GM19438 (cell line): ENCODE results near the gene LIPM.

ENCODE experiments used
- ATAC-seq: cut with Tn5 transposase; IDR thresholded peaks from one replicate; pipeline ENCODE4 v1.9.1; 2021; ENCODE audit warnings: low read depth; ENCODE audit not compliant: unreplicated experiment

Gene LIPM

DNA sequence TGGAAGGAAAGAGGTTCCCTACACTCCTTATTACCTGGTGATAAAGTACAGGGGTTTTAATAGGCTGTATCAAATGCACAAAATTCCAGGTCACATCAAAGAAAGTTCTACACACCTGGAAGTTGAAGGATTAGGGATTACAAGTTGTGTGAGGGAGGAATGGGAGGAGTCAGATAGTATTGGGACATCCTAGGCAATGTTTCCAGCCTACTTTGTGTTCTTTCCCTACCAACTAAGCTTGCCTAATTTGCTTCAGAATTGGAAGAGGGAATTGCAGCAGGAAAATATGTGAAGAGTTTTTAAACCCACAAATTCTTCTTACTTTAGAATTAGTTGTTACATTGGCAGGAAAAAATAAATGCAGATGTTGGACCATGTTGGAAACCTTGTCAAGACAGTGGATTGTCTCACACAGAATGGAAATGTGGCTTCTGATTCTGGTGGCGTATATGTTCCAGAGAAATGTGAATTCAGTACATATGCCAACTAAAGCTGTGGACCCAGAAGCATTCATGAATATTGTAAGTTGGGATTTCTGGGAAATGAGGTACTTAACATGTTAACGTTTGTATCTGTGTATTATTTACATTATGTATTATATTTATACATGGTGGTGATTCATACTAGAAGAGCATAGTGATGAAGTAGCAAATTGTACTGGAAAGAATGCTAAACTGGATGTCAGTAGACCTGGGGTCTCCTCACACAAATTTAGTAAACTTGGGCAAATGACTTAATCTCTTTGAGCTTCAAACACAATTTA lies at the start of gene LIPM:
Gene LIPM (plus strand): TSS at position 208 of the 763 bp plus-strand sequence. CDS start 167 bp downstream, at position 375.
- ATAC-seq = no peak

DNA sequence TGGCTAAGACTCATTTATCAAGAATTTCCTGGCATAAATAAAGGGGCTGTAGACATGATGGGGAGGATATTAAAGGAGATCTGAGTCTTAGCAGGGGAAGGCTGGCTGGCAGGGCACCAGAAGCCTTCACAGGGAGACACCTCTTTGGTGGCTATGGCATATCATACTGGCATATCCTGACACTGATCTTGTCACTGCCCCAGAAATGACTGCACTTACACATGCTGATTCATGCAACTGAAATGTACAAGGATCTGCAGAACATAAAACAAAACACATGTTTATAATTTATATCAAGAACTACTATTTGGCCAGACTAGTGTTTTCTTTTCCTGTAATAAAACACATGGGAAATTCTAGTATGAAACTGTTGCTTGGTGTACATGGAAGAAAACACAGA lies 48.2 kb upstream of the LIPM start:
- ATAC-seq = no peak

GRCh38 chr10:88755753-88756152 lies 46.8 kb upstream of the LIPM start:
- ATAC-seq = no peak

GRCh38 chr10:88756660-88757059 lies 45.9 kb upstream of the LIPM start:
- no peak for ATAC-seq

- ATAC-seq = no peak
Observed at GRCh38 chr10:88759366-88760101, 43.0 kb upstream of the LIPM start, which contains the start of gene LIPN. TSS of gene LIPN (plus strand) at chr10:88760020. CDS start at chr10:88761406, 1,386 bp downstream.

- no peak for ATAC-seq
Observed at GRCh38 chr10:88762906-88763305, 39.6 kb upstream of the LIPM start.

GRCh38 chr10:88763441-88763840 lies 39.1 kb upstream of the LIPM start:
- no peak for ATAC-seq

GRCh38 chr10:88764110-88764509 lies 38.4 kb upstream of the LIPM start:
- ATAC-seq = no peak

DNA sequence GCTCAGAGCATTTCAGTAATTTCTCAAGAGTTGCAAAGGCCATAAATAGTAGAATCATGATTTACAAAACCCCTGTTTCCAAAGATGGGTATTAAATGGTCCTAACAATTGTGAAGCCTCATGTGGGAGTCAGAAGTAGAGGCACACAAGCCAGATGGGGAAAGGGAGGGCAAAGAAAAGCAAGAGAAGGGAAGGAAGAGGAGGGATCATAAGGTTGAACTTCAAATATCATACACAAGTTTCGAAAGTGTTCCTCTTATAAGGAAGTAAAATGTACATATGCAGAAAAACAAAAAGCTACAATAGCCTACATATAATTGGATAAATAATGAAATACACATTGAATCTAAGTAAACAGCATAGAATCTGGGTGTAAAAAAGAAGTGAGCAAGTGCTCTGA lies 36.7 kb upstream of the LIPM start:
- ATAC-seq = no peak

- ATAC-seq = no peak
Observed at GRCh38 chr10:88769384-88769783, 33.1 kb upstream of the LIPM start.

GRCh38 chr10:88781206-88781605 lies 21.3 kb upstream of the LIPM start:
- ATAC-seq = no peak

DNA sequence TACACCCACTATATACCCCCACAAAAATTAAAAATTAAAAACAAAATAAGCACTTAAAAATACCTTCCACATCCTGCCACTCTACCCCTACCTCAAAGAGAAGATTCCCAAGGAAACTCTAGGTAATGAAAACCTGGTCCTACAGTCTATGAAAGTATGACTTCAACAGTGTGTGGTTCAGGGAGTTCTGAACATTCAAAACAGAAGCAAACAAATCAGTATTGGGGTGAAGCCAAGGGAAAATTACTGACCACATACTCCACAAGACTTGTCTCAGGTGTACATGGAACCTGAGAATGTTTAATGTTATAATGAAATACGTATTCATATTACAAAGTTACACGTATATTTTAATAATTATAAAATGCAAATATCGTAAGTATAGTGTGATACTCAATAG lies 20.3 kb upstream of the LIPM start:
- no peak for ATAC-seq

DNA sequence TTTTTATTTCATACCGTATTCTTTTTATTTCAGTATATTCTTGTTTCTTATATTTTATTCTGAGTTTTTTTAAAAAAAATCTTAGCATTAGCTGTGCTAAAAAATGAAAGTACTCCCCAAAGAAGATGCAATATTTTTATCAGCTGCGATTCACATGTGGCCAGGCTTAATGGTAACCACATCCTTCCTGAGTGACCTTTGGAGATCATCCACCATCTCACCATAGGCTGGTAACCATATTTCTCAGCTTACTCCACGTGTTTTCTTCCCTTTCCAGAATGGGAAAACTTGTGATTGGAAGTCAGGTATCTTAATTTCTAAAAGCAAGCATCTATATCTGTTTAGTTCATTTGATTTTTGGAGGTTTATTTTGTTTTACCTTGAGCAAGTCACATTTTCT lies 18.8 kb upstream of the LIPM start:
- ATAC-seq = no peak

DNA sequence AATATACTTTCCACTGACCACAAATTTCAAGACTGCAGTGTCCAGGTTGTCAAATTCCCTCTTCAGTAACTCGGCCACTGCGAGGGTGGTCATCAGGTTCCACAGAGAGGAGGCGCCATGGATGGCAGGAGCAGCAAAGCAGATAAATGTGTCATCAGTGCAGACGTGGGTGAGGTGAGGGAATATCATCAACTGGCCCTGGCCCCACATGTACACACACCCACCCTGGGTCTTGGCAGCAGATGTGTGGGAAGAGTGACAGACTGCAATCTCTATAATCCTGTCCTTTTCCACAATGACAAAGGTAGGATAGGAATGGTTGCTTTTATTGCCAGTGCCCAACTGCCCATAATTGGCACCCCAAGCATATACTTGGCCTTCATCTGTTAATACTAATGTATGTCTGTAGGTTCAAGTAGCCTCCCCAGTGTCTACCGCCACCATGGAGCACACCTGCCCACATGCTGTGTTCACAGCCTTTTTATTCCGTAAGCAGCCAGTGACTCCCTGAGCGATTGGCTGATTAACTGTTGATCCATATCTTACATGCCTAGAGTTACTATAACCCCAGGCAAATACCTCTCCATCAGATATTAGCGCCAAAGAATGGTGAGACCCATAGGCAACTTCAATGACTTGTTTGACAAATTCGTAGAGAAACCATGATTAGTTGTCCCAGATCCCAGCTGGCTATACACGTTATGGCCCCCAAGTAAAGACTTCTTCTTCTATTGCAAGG lies 16.3 kb upstream of the LIPM start:
- ATAC-seq = no peak

DNA sequence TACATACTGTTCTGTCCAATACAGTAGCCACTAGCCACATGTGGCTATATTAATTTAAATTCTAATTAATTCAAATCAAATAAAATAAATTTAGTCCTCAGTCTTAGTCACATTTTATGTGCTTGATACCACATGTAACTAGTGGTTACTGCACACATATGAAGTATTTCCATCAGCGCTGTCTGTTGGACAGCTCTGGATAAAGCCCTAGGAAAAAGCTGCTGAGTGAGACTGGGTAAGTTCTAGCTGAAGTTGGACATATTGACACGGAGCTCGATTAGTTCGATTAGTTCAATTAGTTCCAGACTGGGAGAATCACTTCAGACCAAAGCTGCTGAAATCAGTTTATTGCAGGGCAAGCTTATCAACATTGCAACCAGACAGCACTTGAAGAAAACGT lies 15.1 kb upstream of the LIPM start:
- ATAC-seq = no peak

GRCh38 chr10:88788924-88789323 lies 13.6 kb upstream of the LIPM start:
- no peak for ATAC-seq

- no peak for ATAC-seq
Observed at GRCh38 chr10:88791924-88792323, 10.6 kb upstream of the LIPM start.

DNA sequence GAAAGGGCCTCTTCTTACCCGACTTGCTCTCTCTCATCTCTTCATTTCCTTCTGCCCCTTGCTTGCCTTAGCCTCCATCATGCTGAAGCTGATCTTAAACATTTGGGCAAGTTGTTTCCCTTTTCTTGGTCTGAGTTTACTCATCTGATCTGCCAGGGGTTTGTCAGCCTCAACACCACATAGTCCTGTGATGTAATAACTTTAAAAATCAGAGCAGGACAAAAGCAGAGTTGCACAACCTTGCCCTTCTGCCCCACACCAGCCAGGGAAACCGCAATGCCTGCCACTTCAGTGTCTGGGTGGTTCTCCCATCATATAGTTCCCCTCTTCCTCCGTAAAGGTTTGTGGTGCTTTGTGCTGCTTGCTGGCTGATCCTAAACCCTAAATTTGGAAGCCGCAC lies 9.9 kb upstream of the LIPM start:
- ATAC-seq = no peak

GRCh38 chr10:88793712-88794299 lies 8.7 kb upstream of the LIPM start:
- ATAC-seq = no peak

- no peak for ATAC-seq
Observed at GRCh38 chr10:88794731-88795130, 7.8 kb upstream of the LIPM start.
